Measurements from ENCODE around the gene SLCO4A1. TPM values are rescaled to one million over a fixed set of nuclear protein-coding genes. Genes with fewer than 3 reads are reported as not detected.

Gene SLCO4A1
- total RNA-seq: 1.2 and 1.5 TPM in 2 replicates
- long read RNA-seq: 0 reads

- DNase-seq (ENCODE audit: extremely low spot score, unreplicated experiment): no peak
- peaks cover 51% of the 10 kb centered on the region for H3K27me3 Mint-ChIP-seq (ENCODE audit: unreplicated experiment)
- no peaks in the 10 kb centered on the region for H3K9me3 Mint-ChIP-seq (ENCODE audit: unreplicated experiment)
- no peaks in the 10 kb centered on the region for H3K36me3 Mint-ChIP-seq (ENCODE audit: unreplicated experiment)
- H3K27ac Mint-ChIP-seq (ENCODE audit: unreplicated experiment): no peak within 1 kb of the TSS
- H3K4me1 Mint-ChIP-seq (ENCODE audit: unreplicated experiment): peaks cover 6% of the 10 kb centered on the region
- no peak for TF ChIP-seq CTCF (IDR thresholded peaks at IDR 0.05)
- H3K4me3 Mint-ChIP-seq (ENCODE audit: unreplicated experiment): peak within 1 kb of the TSS; percentile 44
Measured at GRCh38 chr20:62642051-62642665, at the start of gene SLCO4A1. TSS of gene SLCO4A1 (plus strand) at chr20:62642503. CDS start at chr20:62656455, 13,952 bp downstream.

GRCh38 chr20:62592506-62593177 lies 49.7 kb upstream of the SLCO4A1 start:
- H3K36me3 Mint-ChIP-seq (ENCODE audit: unreplicated experiment): no peaks in the 10 kb centered on the region
- peaks cover 16% of the 10 kb centered on the region for H3K27me3 Mint-ChIP-seq (ENCODE audit: unreplicated experiment)

GRCh38 chr20:62593616-62594015 lies 48.7 kb upstream of the SLCO4A1 start:
- no peaks in the 10 kb centered on the region for H3K9me3 Mint-ChIP-seq (ENCODE audit: unreplicated experiment)
- TF ChIP-seq CTCF (IDR thresholded peaks at IDR 0.05): no peak
- no peak for DNase-seq (ENCODE audit: extremely low spot score, unreplicated experiment)
- H3K36me3 Mint-ChIP-seq (ENCODE audit: unreplicated experiment): no peaks in the 10 kb centered on the region
- H3K4me3 Mint-ChIP-seq (ENCODE audit: unreplicated experiment): no peak overlapping the region
- no peak overlapping the region for H3K27ac Mint-ChIP-seq (ENCODE audit: unreplicated experiment)
- peaks cover 2% of the 10 kb centered on the region for H3K4me1 Mint-ChIP-seq (ENCODE audit: unreplicated experiment)
- peaks cover 20% of the 10 kb centered on the region for H3K27me3 Mint-ChIP-seq (ENCODE audit: unreplicated experiment)

More at GRCh38 chr20:62592506-62593177, 49.7 kb upstream of the SLCO4A1 start:
- Mint-ChIP-seq H3K4me1 (ENCODE audit: unreplicated experiment) (peaks cover 2% of the 10 kb centered on the region), H3K4me3 (ENCODE audit: unreplicated experiment) (no peak overlapping the region), H3K27ac (ENCODE audit: unreplicated experiment) (no peak overlapping the region), H3K9me3 (ENCODE audit: unreplicated experiment) (no peaks in the 10 kb centered on the region)
- no peak for DNase-seq (ENCODE audit: extremely low spot score, unreplicated experiment)
- TF ChIP-seq CTCF (IDR thresholded peaks at IDR 0.05): no peak

- TF ChIP-seq CTCF (IDR thresholded peaks at IDR 0.05): no peak
- Mint-ChIP-seq H3K27ac (ENCODE audit: unreplicated experiment) (no peak overlapping the region), H3K4me3 (ENCODE audit: unreplicated experiment) (no peak overlapping the region), H3K9me3 (ENCODE audit: unreplicated experiment) (no peaks in the 10 kb centered on the region), H3K4me1 (ENCODE audit: unreplicated experiment) (peaks cover 2% of the 10 kb centered on the region), H3K27me3 (ENCODE audit: unreplicated experiment) (peaks cover 23% of the 10 kb centered on the region), H3K36me3 (ENCODE audit: unreplicated experiment) (no peaks in the 10 kb centered on the region)
- no peak for DNase-seq (ENCODE audit: extremely low spot score, unreplicated experiment)
Measured at GRCh38 chr20:62595069-62595468, 47.2 kb upstream of the SLCO4A1 start.

GRCh38 chr20:62595491-62595890 lies 46.8 kb upstream of the SLCO4A1 start:
- peaks cover 25% of the 10 kb centered on the region for H3K27me3 Mint-ChIP-seq (ENCODE audit: unreplicated experiment)
- H3K9me3 Mint-ChIP-seq (ENCODE audit: unreplicated experiment): no peaks in the 10 kb centered on the region
- H3K36me3 Mint-ChIP-seq (ENCODE audit: unreplicated experiment): no peaks in the 10 kb centered on the region
- peaks cover 2% of the 10 kb centered on the region for H3K4me1 Mint-ChIP-seq (ENCODE audit: unreplicated experiment)
- DNase-seq (ENCODE audit: extremely low spot score, unreplicated experiment): no peak
- no peak overlapping the region for H3K27ac Mint-ChIP-seq (ENCODE audit: unreplicated experiment)
- TF ChIP-seq CTCF (IDR thresholded peaks at IDR 0.05): no peak
- no peak overlapping the region for H3K4me3 Mint-ChIP-seq (ENCODE audit: unreplicated experiment)
